Measurements from ENCODE around the gene RFTN1. TPM values are rescaled to one million over a fixed set of nuclear protein-coding genes. Genes with fewer than 3 reads are reported as not detected.

The RFTN1 gene
- total and polyA plus RNA-seq, 4 donors: 4.4 to 20.4 (median 11.9) TPM

GRCh38 chr3:16437640-16438039, 75.9 kb downstream of the RFTN1 start:
- peaks cover 0 to 5% (median 2%) of the 10 kb centered on the region in 4 donors for H3K36me3 ChIP-seq (ENCODE audit: control insufficient read depth in 4 of 4, insufficient read depth in 3 of 4, low read depth in 1 of 4, low read length in 3 of 4)
- no peak for TF ChIP-seq EGR1 (IDR thresholded peaks at IDR 0.05; ENCODE audit: low read depth in 2 of 2)
- TF ChIP-seq RXRA (IDR thresholded peaks at IDR 0.05): peak; percentile 38 to 62
- TF ChIP-seq REST (IDR thresholded peaks at IDR 0.05): no peak
- peak in 1 of 2 donors; percentile 39 for TF ChIP-seq JUND (IDR thresholded peaks at IDR 0.05)
- peak; percentile 39 for TF ChIP-seq YY1 (IDR thresholded peaks at IDR 0.05)
- peak; percentile 56 for TF ChIP-seq NR2F2 (IDR thresholded peaks at IDR 0.05)
- no peak for TF ChIP-seq FOXA1 (IDR thresholded peaks at IDR 0.05)
- TF ChIP-seq HNF4A (conservative IDR thresholded peaks at IDR 0.05): peak; percentile 62 to 77
- peak; percentile 49 for TF ChIP-seq ZBTB33 (IDR thresholded peaks at IDR 0.05)
- no peak for TF ChIP-seq TAF1 (conservative IDR thresholded peaks at IDR 0.05)
- TF ChIP-seq RAD21 (IDR thresholded peaks at IDR 0.05): peak in 1 of 2 donors; percentile 44
- no peak for TF ChIP-seq GABPA (IDR thresholded peaks at IDR 0.05 in 1 of 2, conservative IDR thresholded peaks at IDR 0.05 in 1 of 2)
- no peak for TF ChIP-seq HNF4G (IDR thresholded peaks at IDR 0.05)
- TF ChIP-seq CTCF (IDR thresholded peaks at IDR 0.05; ENCODE audit: low read depth, low read length, missing input control): no peak
- no peak for TF ChIP-seq FOXA2 (IDR thresholded peaks at IDR 0.05)
- peak; percentile 36 for TF ChIP-seq ATF3 (IDR thresholded peaks at IDR 0.05)
- no peak for TF ChIP-seq MAX (IDR thresholded peaks at IDR 0.05)
- peak; percentile 42 for TF ChIP-seq SP1 (IDR thresholded peaks at IDR 0.05)
- no peaks in the 10 kb centered on the region for H3K27me3 ChIP-seq (ENCODE audit: control insufficient read depth in 4 of 4, insufficient read depth in 4 of 4, low read length in 3 of 4)
- H3K9me3 ChIP-seq (ENCODE audit: control insufficient read depth in 4 of 4, low read length in 3 of 4): no peaks in the 10 kb centered on the region
- peak overlapping the region; percentile 57 to 59 for H3K27ac ChIP-seq (ENCODE audit: low read depth in 1 of 2, low read length in 2 of 2)
- peak overlapping the region in 1 of 2 donors; percentile 45 for H3K9ac ChIP-seq (ENCODE audit: low read depth in 1 of 2, low read length in 2 of 2)
- peak overlapping the region in 2 of 3 donors; percentile 27 to 39 for H3K4me3 ChIP-seq (ENCODE audit: low read depth in 1 of 3, low read length in 3 of 3)
- 30% methylated on average over 5 of the region's 5 CpGs for whole genome bisulfite sequencing
- H3K4me1 ChIP-seq (ENCODE audit: control insufficient read depth in 4 of 4, insufficient read depth in 4 of 4, low read length in 3 of 4): peaks cover 5 to 36% (median 23%) of the 10 kb centered on the region in 4 donors
- DNase-seq (ENCODE audit: low spot score): no peak

Measured in liver (tissue), 9 donors.